Sigmoid colon (tissue), 7 donors: Measurements from ENCODE around the gene MEDAG. TPM values are rescaled to one million over a fixed set of nuclear protein-coding genes. Genes with fewer than 3 reads are reported as not detected.
"Not testable (repeated sequence)": the region's sequence is repeated elsewhere in the genome, so short reads cannot be mapped to it uniquely, and the experiment has no call there.

Source experiments
- DNase-seq: peaks from one replicate; pipeline ENCODE4 v3.0.0-alpha.2; 2019
- H3K27ac ChIP-seq, 4 donors: fragments of 200-600 bp; sonication (generic); one replicate each; pipeline ENCODE4 v1.5.1; 2016 to 2019; ENCODE audit warnings: mild to moderate bottlenecking in 1 of 4
- H3K27me3 ChIP-seq, 3 donors: fragments of 200-600 bp; sonication (generic); one replicate each; pipeline ENCODE4 v1.5.1; 2019; ENCODE audit warnings: mild to moderate bottlenecking in 1 of 3
- H3K36me3 ChIP-seq, 4 donors: fragments of 200-600 bp; sonication (generic); one replicate each; pipeline ENCODE4 v1.5.1; 2016 to 2019
- H3K4me1 ChIP-seq, 4 donors: fragments of 200-600 bp; sonication (generic); one replicate each; pipeline ENCODE4 v1.5.1; 2017 to 2019
- H3K4me3 ChIP-seq, 4 donors: fragments of 200-600 bp; sonication (generic); one replicate each; pipeline ENCODE4 v1.5.1; 2017 to 2019; ENCODE audit warnings: mild to moderate bottlenecking in 2 of 4, moderate library complexity in 1 of 4
- H3K9me3 ChIP-seq, 4 donors: fragments of 200-600 bp in 3 of 4; sonication (generic) in 3 of 4; one replicate each; pipeline versions ENCODE4 v1.5.1 to v1.6.1; 2013 to 2019
- CTCF ChIP-seq, 4 experiments: fragments of 450-650 bp in 3 of 4; fragments of 200-600 bp in 1 of 4; IDR thresholded peaks; one replicate each; pipeline ENCODE4 v1.5.1; 2016 to 2019; ENCODE audit warnings: antibody characterized with exemption in 4 of 4, mild to moderate bottlenecking in 3 of 4, moderate library complexity in 2 of 4
- EP300 ChIP-seq, 4 donors: sonication (generic); formaldehyde crosslinking; IDR thresholded peaks; one replicate each; pipeline ENCODE4 v1.6.1; 2017; ENCODE audit warnings: antibody characterized with exemption in 4 of 4
- POLR2A ChIP-seq, 2 donors: fragments of 450-650 bp; IDR thresholded peaks; one replicate each; pipeline ENCODE4 v1.6.1; 2016; ENCODE audit warnings: antibody characterized with exemption in 2 of 2, mild to moderate bottlenecking in 2 of 2, moderate library complexity in 2 of 2
- POLR2AphosphoS5 ChIP-seq, 4 donors: sonication (generic); formaldehyde crosslinking; IDR thresholded peaks; one replicate each; pipeline ENCODE4 v1.6.1; 2017; ENCODE audit warnings: antibody characterized with exemption in 4 of 4
- WGBS, 2 donors: extraction: QIAGEN DNeasy Blood & Tissue Kit; methylation state at CpG; one replicate each; pipeline ENCODE4 v1.1.7; 2013; 5-methylcytosine and 5-hydroxymethylcytosine counted together
- intact Hi-C: fragments of 100-400 bp; cut with DNase I; formaldehyde crosslinking; loops from one replicate; pipeline ENCODE4 v1.15.1; 2023
- polyA plus RNA-seq, 3 donors: library from polyadenylated mRNA; stranded (reverse); fragments of 200-250 nt; gene quantifications; one replicate each; pipeline ENCODE4 v1.2.3, GENCODE V29; 2013
- total RNA-seq, 4 donors: library from RNA; depleted of rRNA; stranded (reverse); fragments of >200 nt; gene quantifications; one replicate each; pipeline ENCODE4 v1.1.0, GENCODE V29; 2016
- donor health status: healthy with polysubstance abuse.
- donor health status: Bipolar disorder and iron deficiency.
- donor health status: healthy.

MEDAG gene
- total and polyA plus RNA-seq, 7 donors, result 1.4 to 42.1 (median 16.3) TPM

GRCh38 chr13:30927188-30927587 lies 21.1 kb downstream of the MEDAG start:
- H3K4me1 ChIP-seq, H3K36me3 ChIP-seq, H3K9me3 ChIP-seq, intact Hi-C loops, H3K27me3 ChIP-seq, H3K4me3 ChIP-seq, DNase-seq, H3K27ac ChIP-seq: not testable (repeated sequence)
- TF ChIP-seq POLR2AphosphoS5 (IDR thresholded peaks at IDR 0.05), result peak in 1 of 4 donors; percentile 20
- 85 to 92% methylated on average over 3 of the region's 3 CpGs for WGBS, 2 donors

GRCh38 chr13:30927595-30927994 lies 21.5 kb downstream of the MEDAG start:
- no peaks in the 10 kb centered on the region for H3K4me1 ChIP-seq
- no peak for TF ChIP-seq CTCF (IDR thresholded peaks at IDR 0.05)
- no peak for DNase-seq
- no peaks in the 10 kb centered on the region for H3K36me3 ChIP-seq
- 84 to 97% methylated on average over 1 of the region's 1 CpG for WGBS, 2 donors
- H3K27me3 ChIP-seq, result peaks cover 0 to 2% (median 0%) of the 10 kb centered on the region in 3 donors
- no peak overlapping the region for H3K27ac ChIP-seq
- intact Hi-C loops, result no loop called here
- no peak overlapping the region for H3K4me3 ChIP-seq
- no peaks in the 10 kb centered on the region for H3K9me3 ChIP-seq

- TF ChIP-seq POLR2AphosphoS5 (IDR thresholded peaks at IDR 0.05) (no peak), EP300 (IDR thresholded peaks at IDR 0.05) (no peak), POLR2A (IDR thresholded peaks at IDR 0.05) (no peak), CTCF (IDR thresholded peaks at IDR 0.05) (no peak)
- H3K9me3 ChIP-seq, result no peaks in the 10 kb centered on the region
- 86 to 87% methylated on average over 5 of the region's 5 CpGs for WGBS, 2 donors
- intact Hi-C loops, result no loop called here
- H3K27me3 ChIP-seq, result peaks cover 0 to 3% (median 0%) of the 10 kb centered on the region in 3 donors
- DNase-seq, result no peak
- no peak overlapping the region for H3K27ac ChIP-seq
- no peak overlapping the region for H3K4me3 ChIP-seq
- no peaks in the 10 kb centered on the region for H3K36me3 ChIP-seq
- no peaks in the 10 kb centered on the region for H3K4me1 ChIP-seq
Observed at GRCh38 chr13:30928978-30929377, 22.9 kb downstream of the MEDAG start.

GRCh38 chr13:30932481-30933353 lies 26.6 kb downstream of the MEDAG start, which contains the start of gene TEX26:
Gene TEX26, plus strand, starts transcription at chr13:30932656. Its CDS starts 60 bp downstream, at chr13:30932716.
- 44 to 68% methylated on average over 32 of the region's 32 CpGs for WGBS, 2 donors
- H3K4me1 ChIP-seq, result no peaks in the 10 kb centered on the region
- H3K4me3 ChIP-seq, result peak within 1 kb of the TSS in 1 of 4 donors; percentile 6
- intact Hi-C loops, result no loop called here
- no peak within 1 kb of the TSS for H3K27ac ChIP-seq
- TF ChIP-seq POLR2AphosphoS5 (IDR thresholded peaks at IDR 0.05) (no peak), CTCF (IDR thresholded peaks at IDR 0.05) (no peak), EP300 (IDR thresholded peaks at IDR 0.05) (no peak), POLR2A (IDR thresholded peaks at IDR 0.05) (no peak)
- peaks cover 0 to 3% (median 0%) of the 10 kb centered on the region in 3 donors for H3K27me3 ChIP-seq
- H3K36me3 ChIP-seq, result no peaks in the 10 kb centered on the region
- no peaks in the 10 kb centered on the region for H3K9me3 ChIP-seq
- DNase-seq, result no peak

- H3K27ac ChIP-seq, result no peak overlapping the region
- H3K36me3 ChIP-seq, result no peaks in the 10 kb centered on the region
- TF ChIP-seq POLR2AphosphoS5 (IDR thresholded peaks at IDR 0.05), result no peak
- TF ChIP-seq POLR2A (IDR thresholded peaks at IDR 0.05), result no peak
- no peak for TF ChIP-seq EP300 (IDR thresholded peaks at IDR 0.05)
- no peak for TF ChIP-seq CTCF (IDR thresholded peaks at IDR 0.05)
- intact Hi-C loops, result no loop called here
- H3K4me1 ChIP-seq, result no peaks in the 10 kb centered on the region
- DNase-seq, result no peak
- H3K4me3 ChIP-seq, result no peak overlapping the region
- H3K9me3 ChIP-seq, result no peaks in the 10 kb centered on the region
- WGBS, 2 donors, result 90 to 92% methylated on average over 3 of the region's 3 CpGs
- peaks cover 0 to 3% (median 0%) of the 10 kb centered on the region in 3 donors for H3K27me3 ChIP-seq
Observed at GRCh38 chr13:30933354-30933670, 27.2 kb downstream of the MEDAG start.
